ENCODE results near the gene RAD51B. TPM values are rescaled to one million over a fixed set of nuclear protein-coding genes. Genes with fewer than 3 reads are reported as not detected.
"Not testable (repeated sequence)": the region's sequence is repeated elsewhere in the genome, so short reads cannot be mapped to it uniquely, and the experiment has no call there.

The RAD51B gene
- total RNA-seq, 1 experiment from 2014 or later, result 16.7 TPM

- H3K14ac ChIP-seq (ENCODE audit: insufficient read depth, low read length), result no peak overlapping the region; the same call in 1 of the 2 replicates
- no peak overlapping the region for H2BK15ac ChIP-seq (ENCODE audit: low read depth, low read length)
- no peak overlapping the region for H2BK5ac ChIP-seq (ENCODE audit: insufficient read length, low read length)
- H3K27ac ChIP-seq (ENCODE audit: insufficient read length, low read depth, low read length), result no peak overlapping the region
- H3K9me3 ChIP-seq (ENCODE audit: control insufficient read depth, low read depth, low read length), result peaks cover 4% of the 10 kb centered on the region
- TF ChIP-seq CTCF (conservative IDR thresholded peaks at IDR 0.05), result no peak
- no peak overlapping the region for H3K4ac ChIP-seq (ENCODE audit: low read depth, low read length)
- no peak overlapping the region for H2BK12ac ChIP-seq (ENCODE audit: insufficient read length, low read depth, low read length)
- WGBS (ENCODE audit: extremely low coverage, insufficient read length, low lambda C conversion rate), result no CpG with 5 or more reads among the region's 6 CpGs
- no peak overlapping the region for H3T11ph ChIP-seq (ENCODE audit: low read length)
- no peak for DNase-seq
- H3K18ac ChIP-seq (ENCODE audit: insufficient read length, low read depth, low read length), result no peak overlapping the region
- no peak overlapping the region for H3K4me2 ChIP-seq (ENCODE audit: insufficient read depth, insufficient read length, low read length)
- no peaks in the 10 kb centered on the region for H3K79me2 ChIP-seq (ENCODE audit: insufficient read depth, low read length)
- no peak overlapping the region for H3K23ac ChIP-seq (ENCODE audit: insufficient read length, low read depth, low read length)
- H2AFZ ChIP-seq (ENCODE audit: low read length), result no peak overlapping the region
- peaks cover 18% of the 10 kb centered on the region for H3K27me3 Mint-ChIP-seq (ENCODE audit: low read depth)
- no peaks in the 10 kb centered on the region for H4K20me1 ChIP-seq (ENCODE audit: control insufficient read depth, insufficient read depth, insufficient read length)
- H2BK120ac ChIP-seq (ENCODE audit: low read depth, low read length, poor library complexity, severe bottlenecking), result no peak overlapping the region
- H3K4me1 Mint-ChIP-seq, result peaks cover 3% of the 10 kb centered on the region in 2 experiments
- H2AK5ac ChIP-seq (ENCODE audit: insufficient read length, low read length), result no peak overlapping the region
- peaks cover 0 to 10% (median 6%) of the 10 kb centered on the region in 3 experiments; a peak in 4 of 7 replicates for H3K36me3 Mint-ChIP-seq (ENCODE audit: insufficient read depth in 1 of 3, low read depth in 3 of 3)
- H3K9me3 Mint-ChIP-seq, result peaks cover 6 to 14% of the 10 kb centered on the region in 2 experiments; a peak in 4 of 5 replicates
- H3K27ac Mint-ChIP-seq, result no peak overlapping the region; a peak in 1 of 7 replicates
- H4K91ac ChIP-seq (ENCODE audit: insufficient read length, low read depth, low read length), result no peak overlapping the region
- H3K27me3 ChIP-seq (ENCODE audit: insufficient read depth, low read length), result no peaks in the 10 kb centered on the region
- H3K56ac ChIP-seq (ENCODE audit: insufficient read length, low read depth, low read length), result no peak overlapping the region
- H2BK20ac ChIP-seq (ENCODE audit: low read depth, low read length, poor library complexity, severe bottlenecking), result no peak overlapping the region
- H3K4me1 ChIP-seq (ENCODE audit: insufficient read depth, low read length), result no peaks in the 10 kb centered on the region
- no peak overlapping the region for H3K9ac ChIP-seq (ENCODE audit: extremely low read depth, insufficient read length, low read length)
- no peak overlapping the region for H4K5ac ChIP-seq (ENCODE audit: insufficient read length, low read depth, low read length)
- H3K4me3 Mint-ChIP-seq, result no peak overlapping the region
- H4K8ac ChIP-seq (replicated peaks; ENCODE audit: insufficient read length, low read depth, low read length), result no peak overlapping the region
- no peaks in the 10 kb centered on the region for H3K79me1 ChIP-seq (ENCODE audit: insufficient read depth, low read depth, low read length, poor library complexity, severe bottlenecking)
- no peaks in the 10 kb centered on the region for H3K23me2 ChIP-seq (ENCODE audit: insufficient read length, low read depth, low read length, poor library complexity, severe bottlenecking)
These were observed 877.3 kb downstream of the RAD51B start for GRCh38 chr14:68696721-68697495.

- not testable (repeated sequence) for H3K23me2 ChIP-seq (ENCODE audit: insufficient read length, low read depth, low read length, poor library complexity, severe bottlenecking); H2BK20ac ChIP-seq (ENCODE audit: low read depth, low read length, poor library complexity, severe bottlenecking); H3K27me3 ChIP-seq (ENCODE audit: insufficient read depth, low read length); H3K36me3 Mint-ChIP-seq (ENCODE audit: insufficient read depth in 1 of 3, low read depth in 3 of 3); H4K5ac ChIP-seq (ENCODE audit: insufficient read length, low read depth, low read length); H4K91ac ChIP-seq (ENCODE audit: insufficient read length, low read depth, low read length); H3K27ac ChIP-seq (ENCODE audit: insufficient read length, low read depth, low read length); H3K56ac ChIP-seq (ENCODE audit: insufficient read length, low read depth, low read length); H3K4me1 ChIP-seq (ENCODE audit: insufficient read depth, low read length); H2AFZ ChIP-seq (ENCODE audit: low read length); H3K4me3 Mint-ChIP-seq; H4K8ac ChIP-seq (replicated peaks; ENCODE audit: insufficient read length, low read depth, low read length); H3K4ac ChIP-seq (ENCODE audit: low read depth, low read length); H2BK12ac ChIP-seq (ENCODE audit: insufficient read length, low read depth, low read length); H3K9me3 ChIP-seq (ENCODE audit: control insufficient read depth, low read depth, low read length); H3K27me3 Mint-ChIP-seq (ENCODE audit: low read depth); H3K79me2 ChIP-seq (ENCODE audit: insufficient read depth, low read length); H4K20me1 ChIP-seq (ENCODE audit: control insufficient read depth, insufficient read depth, insufficient read length); H3K4me2 ChIP-seq (ENCODE audit: insufficient read depth, insufficient read length, low read length); H2BK15ac ChIP-seq (ENCODE audit: low read depth, low read length); H3K14ac ChIP-seq (ENCODE audit: insufficient read depth, low read length); DNase-seq; H2BK5ac ChIP-seq (ENCODE audit: insufficient read length, low read length); H2BK120ac ChIP-seq (ENCODE audit: low read depth, low read length, poor library complexity, severe bottlenecking); H3T11ph ChIP-seq (ENCODE audit: low read length); H3K23ac ChIP-seq (ENCODE audit: insufficient read length, low read depth, low read length); H3K27ac Mint-ChIP-seq; H2AK5ac ChIP-seq (ENCODE audit: insufficient read length, low read length); H3K4me1 Mint-ChIP-seq; H3K9ac ChIP-seq (ENCODE audit: extremely low read depth, insufficient read length, low read length); H3K79me1 ChIP-seq (ENCODE audit: insufficient read depth, low read depth, low read length, poor library complexity, severe bottlenecking); H3K18ac ChIP-seq (ENCODE audit: insufficient read length, low read depth, low read length)
- WGBS (ENCODE audit: extremely low coverage, insufficient read length, low lambda C conversion rate), result no CpG with 5 or more reads among the region's 14 CpGs
- peaks cover 6 to 14% of the 10 kb centered on the region in 2 experiments; a peak in 4 of 5 replicates for H3K9me3 Mint-ChIP-seq
These were observed 879.2 kb downstream of the RAD51B start for GRCh38 chr14:68698773-68699172.
